ENCODE measurements around the gene EXOSC7.

Gene EXOSC7

DNA sequence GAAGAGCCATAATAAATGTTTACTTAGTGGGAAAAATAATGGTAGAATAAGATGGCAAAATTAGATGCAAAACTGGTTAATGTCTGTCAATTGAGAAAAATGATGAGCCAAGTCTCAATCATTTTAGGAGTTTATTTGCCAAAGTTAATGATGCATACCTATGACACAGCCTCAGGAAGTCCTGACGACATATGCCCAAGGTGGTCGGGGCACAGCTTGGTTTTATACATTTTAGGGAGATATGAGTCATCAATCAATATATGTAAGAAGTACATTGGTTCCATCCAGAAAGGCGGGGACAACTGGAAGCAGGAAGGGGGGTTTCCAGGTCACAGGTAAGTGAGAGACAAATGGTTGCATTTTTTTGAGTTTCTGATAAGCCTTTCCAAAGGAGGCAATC, 81.5 kb downstream of the EXOSC7 start:
- no peak for DNase-seq

DNA sequence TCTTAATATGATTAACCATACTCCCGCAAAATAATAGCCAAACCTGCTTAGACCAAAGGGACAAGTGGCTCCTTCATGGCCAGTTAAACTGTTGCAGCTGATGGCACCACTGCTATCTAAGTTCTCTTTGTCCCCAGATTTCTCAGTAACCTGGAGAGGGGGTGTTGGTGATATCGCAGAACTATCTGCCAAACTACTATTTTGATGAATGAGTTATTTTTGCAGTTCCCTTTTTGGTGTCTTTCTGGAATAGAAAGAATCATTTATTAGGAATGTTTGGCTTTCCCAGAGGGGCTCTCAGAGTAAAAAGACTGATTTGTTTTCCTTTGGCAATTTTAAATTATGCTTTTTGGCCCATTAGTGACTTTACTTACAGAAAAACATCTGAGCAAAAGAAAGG, 83.1 kb downstream of the EXOSC7 start:
- DNase-seq = no peak

DNA sequence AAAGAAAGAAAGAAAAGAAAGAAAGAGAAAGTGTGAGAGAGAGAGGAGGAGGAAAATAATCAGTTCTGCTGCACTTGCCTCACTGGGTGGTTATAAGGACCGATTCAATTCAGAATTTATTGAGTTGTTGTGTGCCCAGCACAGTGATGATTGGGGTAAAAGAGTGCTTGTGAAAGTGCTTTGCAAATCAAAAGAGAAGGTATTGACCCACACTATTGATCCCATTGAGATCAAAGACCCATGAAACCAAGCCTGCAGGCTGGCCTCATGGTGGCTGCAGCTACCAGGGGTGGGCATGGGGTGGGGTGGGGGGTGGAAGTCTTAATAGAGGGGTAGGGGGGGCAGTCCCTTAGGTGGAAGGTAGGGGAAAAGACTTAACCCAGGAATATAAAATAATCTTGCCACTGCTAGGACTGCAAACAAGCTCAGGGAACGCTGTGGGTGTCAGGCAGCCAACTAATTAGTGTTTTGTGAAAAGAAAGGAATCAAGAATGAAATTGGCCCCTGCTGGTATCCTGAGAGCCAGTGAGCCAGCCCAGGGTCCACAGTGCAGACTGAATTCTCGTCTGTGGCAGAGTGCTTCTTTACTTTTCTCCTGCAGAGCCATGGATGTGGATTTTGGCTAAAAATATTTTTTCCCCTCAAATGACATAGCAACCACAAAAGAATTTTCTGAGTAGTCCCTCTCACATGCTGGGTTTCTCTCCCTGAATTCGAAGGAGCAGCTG, 84.3 kb downstream of the EXOSC7 start:
- DNase-seq = no peak
